Stimulated activated CD8-positive, alpha-beta memory T cell treated with anti-CD3 and anti-CD28 coated beads, Interleukin-2, amount 100 ng/mL, for 48 hours (primary cell): ENCODE measurements around the gene PDE6D.
A peak's percentile ranks its signal among the peaks of the same experiment; 100 is the strongest.

Experiments used
- DNase-seq, 2 donors: peaks; one replicate each; pipeline ENCODE4 v3.0.0-alpha.2; 2020; ENCODE audit warnings: low read depth in 2 of 2

PDE6D gene

DNA sequence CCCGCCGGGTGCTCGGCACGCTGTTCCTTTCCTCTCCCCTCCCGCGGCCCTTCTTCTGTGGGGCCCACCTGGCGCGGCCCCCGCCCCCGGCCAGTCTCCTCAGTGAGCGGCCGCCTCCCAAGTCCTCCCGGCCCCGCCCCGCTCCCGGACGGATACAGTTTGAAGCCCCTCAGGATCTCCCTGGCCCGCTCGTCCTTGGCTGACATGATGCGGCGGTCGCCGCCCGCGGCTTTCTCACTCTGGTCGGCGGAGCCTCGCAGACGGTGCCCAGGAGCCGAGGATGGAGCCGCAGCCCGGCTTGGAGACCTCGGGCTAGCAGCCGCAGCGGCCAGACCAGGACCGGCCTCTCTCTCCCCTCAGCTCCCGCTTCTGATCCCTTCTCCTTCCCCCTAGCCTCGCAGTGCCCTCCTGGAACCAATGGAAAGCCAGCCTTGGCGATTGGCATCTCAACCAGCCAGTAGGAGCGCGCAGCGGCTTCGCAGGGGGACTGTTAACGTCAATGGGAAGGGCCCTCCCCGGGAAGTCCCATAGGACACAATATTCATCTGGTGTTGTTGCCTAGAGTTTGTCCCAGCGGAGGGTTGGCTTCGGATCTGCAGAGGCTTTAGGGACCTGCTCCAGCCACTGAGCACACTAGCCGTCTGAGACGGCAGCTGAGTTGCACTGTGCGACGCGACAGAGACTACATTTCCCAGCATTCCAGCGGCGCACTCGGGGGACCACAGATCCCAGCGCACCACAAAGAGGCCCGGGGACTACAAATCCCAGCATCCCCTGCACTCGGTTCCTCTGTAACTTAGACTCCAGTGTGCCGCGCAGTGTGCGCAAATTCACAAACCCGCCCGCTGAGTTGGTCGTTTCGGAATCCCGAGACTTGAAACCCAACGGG lies at the start of gene PDE6D:
TSS of gene PDE6D (minus strand) at position 374 of the 889 bp plus-strand sequence. CDS start at position 206, 168 bp downstream.
- peak; percentile 92 to 96 for DNase-seq

DNA sequence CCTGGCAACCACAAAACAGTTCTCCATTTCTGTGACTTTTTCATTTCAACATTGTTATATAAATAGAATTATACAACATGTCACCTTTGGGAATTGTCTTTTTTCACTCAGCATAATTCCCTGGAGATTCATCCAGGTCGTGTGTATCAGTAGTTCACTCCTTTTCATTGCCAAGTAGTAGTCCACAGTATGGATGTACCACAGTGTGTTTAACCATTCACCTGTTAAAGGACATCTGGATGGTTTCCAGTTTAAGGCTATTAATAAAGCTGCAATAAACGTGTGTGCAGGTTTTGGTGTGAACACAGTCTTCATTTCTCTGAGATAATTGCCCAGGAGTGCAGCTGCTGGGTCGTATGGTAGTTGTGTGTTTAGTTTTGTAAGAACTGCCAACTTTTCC lies 40.8 kb upstream of the PDE6D start:
- no peak for DNase-seq

DNA sequence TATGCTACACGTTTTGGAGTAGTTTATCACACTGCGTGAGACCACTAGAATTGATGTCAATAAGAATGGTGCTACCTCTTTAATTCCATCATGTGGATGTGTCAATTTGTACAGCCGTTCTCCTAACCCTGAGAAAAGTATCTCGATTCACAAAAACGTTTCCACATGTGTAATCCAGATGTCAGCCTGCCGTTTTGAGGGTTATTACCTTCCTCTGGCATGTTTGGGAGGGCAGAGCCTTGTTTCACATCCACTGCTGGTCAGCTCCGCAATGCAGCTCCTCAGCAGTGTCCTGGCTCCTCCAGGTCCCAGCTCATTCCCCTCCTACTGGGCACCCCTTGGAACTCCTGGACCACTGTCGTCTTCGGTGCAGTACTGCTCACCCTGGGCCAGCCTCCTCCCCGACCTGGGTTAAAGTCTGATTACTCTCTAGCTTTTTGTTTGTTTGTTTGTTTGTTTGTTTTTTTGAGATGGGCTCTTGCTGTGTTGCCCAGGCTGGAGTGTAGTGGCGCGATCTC lies 39.8 kb upstream of the PDE6D start:
- DNase-seq = no peak

DNA sequence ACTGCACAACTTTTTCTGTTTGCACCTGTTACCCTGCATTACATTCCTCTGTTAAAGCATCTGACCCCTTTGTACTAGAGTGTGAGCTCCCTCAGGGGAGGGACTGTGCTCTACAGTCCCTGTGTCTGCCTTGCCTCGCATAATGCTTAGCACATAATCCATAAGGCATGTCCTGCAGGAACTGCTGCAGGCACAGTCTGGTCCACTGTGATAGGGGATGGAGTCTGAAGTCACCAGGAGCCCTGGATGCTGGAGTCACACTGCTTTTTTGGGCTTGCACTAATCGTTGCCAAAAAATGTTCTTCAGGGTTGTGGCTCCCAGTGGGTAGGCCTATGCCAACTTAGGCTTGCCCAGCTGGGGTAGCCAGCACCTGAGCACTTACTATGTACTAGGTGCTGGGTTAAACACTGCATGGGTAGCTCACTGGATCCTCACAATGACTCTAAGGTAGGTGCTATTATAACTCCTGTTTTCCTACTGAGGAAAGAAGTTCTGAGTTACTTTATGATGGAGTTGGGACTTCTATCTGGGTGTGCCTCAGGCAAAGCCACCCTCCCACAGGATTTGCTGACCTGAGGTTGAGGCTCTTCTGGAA lies 38.5 kb upstream of the PDE6D start:
- DNase-seq = no peak

DNA sequence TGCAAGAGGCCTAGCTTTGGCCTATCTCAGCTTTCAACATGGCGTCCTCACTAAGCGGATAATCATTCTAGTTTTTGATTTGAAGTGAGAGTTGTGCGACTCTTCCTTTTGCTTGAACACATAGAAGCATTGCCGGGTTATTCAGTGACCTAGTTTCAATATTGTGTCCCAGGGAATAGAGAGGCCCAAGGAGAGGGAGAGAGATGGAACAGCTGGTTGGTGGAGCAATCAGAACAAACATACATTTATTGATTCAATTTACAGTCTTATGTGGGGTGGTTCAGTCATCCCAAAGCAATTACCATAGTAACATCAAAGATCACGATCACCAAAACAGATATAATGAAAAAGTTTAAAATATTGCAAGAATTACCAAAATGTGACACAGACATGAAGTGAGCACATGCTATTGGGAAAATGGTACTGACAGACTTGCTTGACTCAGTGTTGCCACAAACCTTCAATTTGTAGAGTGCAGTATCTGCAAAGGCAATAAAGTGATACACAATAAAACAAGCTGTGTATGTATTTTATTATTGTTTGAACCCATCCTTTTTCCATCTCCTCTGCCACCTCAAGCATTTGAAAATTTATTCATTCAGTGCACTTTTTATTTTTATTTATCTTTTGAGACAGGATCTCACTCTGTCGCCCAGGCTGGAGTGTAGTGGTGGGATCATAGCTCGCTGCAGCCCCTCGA lies 35.4 kb upstream of the PDE6D start:
- DNase-seq = no peak

DNA sequence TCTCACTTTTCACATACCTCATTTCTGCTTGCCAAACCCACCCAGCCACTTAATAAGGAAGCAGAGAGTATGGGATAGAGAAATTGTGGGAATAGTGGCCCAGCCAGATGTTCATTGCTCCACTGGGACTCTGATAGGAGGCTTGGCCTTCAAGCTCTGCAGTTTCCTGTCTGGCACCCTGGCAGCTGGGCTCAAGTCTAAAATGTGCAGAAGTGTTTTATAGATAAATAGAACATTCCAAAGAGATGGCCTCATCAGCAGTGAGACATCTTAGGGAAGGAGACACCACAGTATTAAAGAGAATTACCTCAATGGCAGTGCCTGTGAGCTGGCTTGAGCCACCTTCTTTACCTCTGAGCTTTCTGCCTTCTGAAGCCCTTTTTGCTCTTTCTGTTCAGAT lies 29.8 kb upstream of the PDE6D start:
- DNase-seq = no peak

DNA sequence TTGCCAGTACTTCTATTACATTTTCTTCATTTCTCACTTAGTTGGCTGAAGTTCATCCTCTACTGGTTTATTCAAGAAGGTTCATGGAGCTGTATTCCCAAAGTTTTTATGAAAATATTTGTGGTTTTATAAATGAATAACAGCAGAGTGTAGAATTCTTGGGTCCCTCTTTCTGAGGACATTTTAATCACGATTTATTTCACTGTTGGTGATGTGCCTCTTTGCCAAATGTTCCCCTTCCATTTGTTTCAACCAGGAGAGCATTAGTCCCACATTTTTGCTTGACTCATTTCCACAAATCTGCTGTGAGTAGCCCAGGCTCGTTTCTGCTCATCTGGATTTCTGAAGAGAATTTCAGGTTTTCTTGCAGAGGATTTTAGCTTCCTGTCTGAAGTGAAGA lies 25.9 kb upstream of the PDE6D start:
- no peak for DNase-seq

DNA sequence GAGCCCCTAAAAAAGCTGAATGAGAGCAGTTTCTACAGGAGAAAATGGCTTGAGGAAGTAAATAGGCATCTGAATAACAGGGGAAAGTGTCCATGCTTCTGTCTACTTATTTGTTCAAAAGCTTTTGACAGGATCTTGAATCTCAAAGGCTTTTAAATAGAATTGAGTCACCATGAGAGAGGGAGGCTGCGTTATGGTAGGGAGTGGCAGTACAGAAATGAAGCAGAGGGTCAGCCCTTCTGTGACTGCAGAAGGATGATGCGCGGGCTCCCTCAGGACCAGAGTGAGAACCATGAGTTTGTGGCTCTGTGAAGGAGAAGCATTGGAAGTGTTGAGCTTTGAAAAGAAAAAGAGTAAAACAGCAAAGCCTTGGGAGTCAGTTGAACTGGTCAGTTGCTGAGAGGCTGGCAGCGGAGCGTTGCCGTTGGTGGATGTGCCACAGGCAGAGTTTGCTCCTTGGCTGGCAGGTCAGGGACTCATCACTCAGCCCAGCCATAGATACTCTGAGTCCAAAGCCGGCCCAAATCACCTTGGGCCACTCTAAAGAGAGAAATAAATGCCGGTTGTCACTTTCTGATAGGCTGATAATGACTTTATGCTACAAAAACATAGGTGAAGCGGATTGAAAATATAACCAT lies 22.5 kb upstream of the PDE6D start:
- no peak for DNase-seq

DNA sequence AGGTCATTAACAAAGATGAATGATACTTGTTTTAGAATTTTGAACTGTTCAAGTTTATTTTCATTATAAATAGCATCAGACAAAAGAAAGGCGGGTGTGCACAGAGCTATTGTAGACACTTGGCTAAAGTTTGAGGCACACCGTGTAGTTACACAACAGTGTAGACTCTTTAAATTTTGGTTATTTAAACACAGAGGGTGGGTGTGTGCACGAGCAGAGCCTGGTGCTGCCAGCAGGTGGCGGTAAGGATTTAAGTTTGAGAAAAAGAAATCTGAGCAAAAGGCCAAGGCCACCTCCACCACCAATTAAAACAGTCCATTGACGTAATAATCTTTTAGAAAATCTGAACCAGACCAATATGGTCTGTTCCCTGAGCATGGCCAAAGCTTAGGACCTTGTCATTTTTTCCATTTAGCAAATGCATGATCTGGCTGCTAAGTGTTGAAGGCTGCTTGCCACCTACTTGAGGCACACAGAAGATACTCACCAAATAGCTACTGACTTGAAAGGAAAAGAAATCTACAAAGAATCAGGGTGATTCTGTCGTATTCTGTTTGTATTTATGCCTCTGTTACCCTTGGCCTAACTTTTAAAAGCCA lies 19.5 kb upstream of the PDE6D start:
- peak; percentile 8 to 47 for DNase-seq

DNA sequence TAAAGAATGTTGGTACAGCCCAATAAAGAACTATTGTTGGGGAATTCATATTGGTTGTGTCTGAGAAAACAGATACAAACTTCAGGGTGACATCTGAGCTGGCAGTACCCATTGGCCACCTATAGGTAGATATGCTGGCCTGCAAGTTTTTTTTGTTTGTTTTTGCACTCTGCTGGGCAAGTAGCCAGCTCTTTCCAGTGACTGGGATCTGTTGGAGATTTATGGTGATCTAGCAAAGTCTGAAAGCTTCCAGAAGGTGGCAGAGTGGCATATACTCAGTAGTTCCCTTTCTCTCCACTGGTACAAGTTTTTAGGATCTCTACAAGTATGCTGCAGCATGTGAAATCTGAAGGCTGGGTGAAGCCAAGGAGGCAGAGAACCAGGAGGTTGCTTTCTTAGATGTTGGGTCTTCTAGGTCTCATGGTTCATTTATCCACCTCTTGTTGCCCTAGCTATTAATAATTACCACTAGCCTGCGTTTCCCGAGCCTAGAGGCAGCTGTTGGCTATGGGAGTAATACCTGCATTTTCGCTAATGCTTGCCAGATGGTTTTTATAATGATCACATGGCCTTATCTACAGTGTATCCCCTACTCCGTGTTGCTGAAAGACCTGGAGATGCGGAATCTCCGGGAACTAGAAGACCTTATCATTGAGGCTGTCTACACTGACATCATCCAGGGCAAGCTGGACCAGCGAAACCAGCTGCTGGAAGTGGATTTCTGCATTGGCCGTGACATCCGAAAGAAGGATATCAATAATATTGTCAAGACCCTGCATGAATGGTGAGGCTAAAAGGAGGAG lies 14.6 kb upstream of the PDE6D start:
- no peak for DNase-seq

DNA sequence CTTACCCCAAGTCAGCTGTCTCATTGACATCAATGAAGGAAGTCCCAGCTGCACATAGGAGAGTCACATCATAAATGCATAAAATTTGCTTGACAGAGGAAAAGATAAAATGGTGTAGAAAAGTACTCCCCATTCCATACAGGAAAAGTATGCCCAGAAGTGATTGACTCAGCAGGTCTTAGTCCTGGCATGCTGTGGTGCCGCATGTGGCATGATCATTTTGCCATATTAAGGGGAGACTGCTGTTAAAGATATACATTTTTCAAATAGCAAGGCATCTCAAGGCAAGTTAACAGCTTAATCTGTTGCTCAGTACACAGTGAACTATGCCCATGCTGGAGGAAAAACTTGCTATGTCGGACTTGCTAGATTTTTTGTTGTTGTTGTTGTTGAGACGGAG lies 13.3 kb upstream of the PDE6D start:
- DNase-seq = no peak

DNA sequence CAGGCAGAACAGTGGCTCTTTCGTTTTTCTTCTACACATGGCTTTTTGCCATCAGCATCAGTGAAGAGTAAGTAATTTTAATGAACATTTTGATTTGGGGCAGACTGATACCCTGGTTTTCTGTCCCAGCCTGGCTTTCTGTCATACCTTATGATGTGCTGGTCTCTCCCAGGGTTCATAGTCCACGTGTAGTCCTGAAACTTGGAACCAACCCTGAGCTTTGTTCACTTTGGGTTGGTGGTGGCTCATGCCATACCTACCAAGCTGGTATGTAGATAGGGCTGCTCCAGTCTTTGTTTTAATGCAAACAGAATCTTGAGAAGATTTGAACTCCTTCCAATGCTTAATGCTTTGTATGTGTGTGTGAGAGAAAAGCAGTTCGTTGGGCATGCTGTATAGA lies 10.0 kb upstream of the PDE6D start:
- DNase-seq = no peak

DNA sequence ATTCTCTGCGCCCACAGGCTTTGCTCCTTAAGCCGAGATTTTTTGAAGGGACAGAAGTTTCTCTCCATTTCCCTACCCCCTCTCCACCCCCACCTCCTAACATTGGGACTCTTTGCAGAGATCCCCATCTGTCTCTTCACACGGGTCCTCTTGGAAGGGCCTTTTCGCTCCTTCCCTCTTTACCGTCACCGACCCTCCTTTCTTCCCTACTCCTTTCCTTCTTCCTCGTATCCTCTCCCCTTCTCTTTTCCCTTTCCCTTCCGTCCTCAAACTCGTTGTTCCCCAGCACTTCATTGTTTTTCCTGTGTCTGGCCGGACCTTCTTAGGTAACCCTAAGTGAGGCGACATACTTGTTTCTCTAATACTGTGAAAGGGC lies 5.8 kb upstream of the PDE6D start:
- no peak for DNase-seq

DNA sequence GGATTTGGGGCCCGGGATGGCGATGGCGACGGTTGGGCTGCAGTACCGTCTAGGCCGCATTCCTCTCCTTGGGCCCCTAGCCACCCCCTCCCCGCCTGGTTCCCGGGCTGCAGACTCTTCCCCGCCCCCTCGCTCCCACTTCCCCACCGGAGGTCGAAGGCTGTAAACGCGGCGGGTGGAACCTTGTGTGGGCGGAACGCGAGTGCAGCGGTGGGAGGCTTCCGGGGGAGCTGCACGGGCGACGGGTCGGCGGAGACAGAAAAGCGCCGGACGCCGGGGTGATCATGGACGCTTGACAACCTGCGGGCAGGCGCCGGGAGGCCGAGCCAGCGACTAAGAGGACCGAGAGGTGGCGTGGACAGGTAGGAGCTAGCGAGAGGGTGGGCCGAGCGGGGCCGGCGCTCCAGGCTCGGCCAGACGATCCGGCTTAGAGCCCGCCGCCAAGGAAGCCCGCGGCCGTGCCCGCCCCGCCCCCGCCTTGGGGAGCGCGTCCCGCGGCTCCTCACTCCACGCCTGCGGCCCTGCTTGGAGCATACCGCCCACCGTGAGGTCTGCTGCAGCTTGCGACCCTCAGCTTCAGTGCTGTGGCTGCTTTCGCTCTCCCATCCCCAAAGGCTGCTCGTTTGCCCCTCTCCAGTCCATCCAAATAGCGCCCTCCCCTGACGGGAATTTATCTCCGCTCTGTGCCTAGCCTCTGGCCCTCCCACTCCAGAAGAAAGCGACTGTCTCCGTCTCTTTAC lies 5.3 kb upstream of the PDE6D start, which contains the start of gene COPS7B:
TSS of gene COPS7B (plus strand) at position 269 of the 740 bp plus-strand sequence. CDS start 2,126 bp downstream, outside the sequence.
- DNase-seq = peak; percentile 78 to 79

DNA sequence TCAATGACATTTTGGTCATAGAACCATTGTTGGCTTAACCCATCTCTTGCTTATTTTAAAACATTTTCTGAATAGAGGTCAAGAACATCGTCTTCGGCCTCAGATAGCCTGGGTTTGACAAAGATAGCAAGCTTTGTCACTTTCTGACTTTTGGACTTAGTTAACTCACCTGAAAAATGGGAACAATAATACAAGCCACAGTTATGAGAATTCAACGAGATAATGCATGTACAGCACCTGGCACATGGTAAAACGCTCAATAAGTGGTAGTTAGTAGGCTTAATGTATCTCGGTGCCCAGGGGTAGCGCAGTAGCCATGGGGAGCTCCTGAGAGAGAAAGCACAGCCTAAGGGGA lies 4.7 kb upstream of the PDE6D start:
- no peak for DNase-seq

DNA sequence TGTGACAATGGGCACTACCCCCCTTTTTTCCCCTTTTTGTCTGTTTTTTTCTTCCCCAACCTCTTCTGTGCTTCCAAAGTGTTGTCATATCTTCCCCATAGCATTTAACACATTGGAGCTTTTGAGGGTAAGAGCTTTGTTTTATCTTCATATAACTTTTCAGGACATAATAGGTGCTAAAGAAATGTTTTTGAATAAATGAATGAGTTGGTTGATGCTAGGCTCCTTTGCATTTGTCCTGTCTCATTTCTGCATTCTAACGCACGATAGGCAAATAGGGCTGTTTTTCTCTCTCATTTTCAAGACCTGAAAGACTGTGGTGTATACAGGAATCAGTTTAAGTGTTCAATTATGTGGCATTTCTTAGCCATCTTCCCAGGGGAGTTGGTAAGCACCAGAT lies 4.3 kb upstream of the PDE6D start:
- DNase-seq = no peak

DNA sequence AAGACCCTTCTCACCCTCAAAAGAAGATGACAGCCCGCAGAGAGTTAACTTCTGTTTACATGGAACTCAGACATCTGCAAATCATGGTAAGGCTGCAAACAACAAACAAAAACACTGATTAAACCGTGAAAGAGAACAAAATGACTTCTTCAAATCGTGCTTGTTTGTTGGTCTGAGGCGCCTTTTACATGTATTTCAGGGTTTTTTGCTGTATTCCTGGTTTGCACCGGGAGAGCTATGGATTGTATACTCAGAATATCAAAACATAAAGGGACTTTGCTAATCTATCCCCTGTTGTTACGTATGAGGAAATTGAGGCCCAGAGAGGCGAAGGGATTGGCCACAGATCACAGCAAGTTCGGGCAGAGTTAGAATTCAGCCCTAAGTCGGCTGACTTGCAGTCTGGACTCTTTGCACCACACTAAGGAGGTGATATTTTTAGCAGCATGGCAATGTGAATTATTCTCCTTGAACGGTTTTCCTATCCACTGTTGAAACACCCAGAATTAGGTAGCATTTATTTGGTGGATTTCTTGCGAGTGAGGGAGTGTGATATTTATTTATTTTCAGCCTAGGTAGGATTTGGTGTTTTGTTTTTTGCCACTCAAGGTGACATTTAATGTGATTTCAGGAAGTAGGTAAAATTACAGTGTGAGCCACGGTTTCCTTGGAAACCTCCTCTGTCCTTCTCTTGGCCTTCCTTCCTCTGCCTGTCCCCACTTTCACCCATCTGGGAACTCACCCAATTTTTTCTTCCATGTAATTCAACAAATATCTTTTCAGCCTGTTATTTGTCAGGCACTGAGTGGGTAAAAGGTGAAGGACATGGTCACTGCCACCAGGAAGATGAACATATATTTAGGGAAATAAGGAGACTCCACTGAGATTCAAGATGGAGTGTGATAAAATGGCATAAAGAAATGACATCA lies 980 bp upstream of the PDE6D start:
- DNase-seq = no peak

DNA sequence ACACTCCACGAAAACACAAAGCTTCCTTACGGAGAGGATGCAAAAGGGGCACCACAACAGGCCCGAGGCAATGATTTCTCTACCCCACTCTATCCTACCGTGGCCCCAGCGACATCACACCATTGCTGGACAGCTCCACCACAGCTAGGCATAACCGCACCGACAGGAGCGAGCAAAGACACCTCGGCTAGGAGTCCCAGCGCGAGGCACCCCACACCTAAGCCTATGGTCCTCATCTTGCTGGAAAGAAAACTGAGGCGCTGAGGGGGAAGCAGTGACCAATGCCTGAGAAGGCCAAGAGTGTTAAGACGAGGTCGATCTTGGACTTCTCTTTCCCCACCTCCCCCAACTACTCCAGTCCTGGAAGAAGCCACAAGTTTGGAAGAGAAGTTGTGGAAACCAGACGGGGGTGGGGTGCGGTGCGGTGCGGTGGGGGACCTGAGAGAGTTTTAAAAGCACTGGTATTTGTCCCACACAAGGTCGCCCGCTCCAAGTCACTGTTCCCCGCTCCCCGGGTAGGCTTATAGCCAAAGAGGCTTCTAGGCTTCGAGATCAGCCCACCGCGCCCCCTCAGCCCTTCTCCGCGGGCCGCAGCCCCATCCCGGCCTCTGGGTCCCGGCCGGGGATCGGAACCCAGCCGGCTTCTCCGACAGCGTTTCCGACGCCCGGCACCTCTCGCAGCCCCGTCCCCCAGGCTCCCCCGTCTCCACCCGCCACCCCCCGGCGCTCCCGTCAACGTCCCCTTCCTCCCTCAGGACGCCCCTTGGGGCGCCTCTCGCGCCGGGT lies 766 bp downstream of the PDE6D start:
- DNase-seq = peak in 1 of 2 donors; percentile 4
